ENCODE results near the gene WRAP53.

GRCh38 chr17:7700510-7700909, 12.2 kb downstream of the WRAP53 start:
- TF ChIP-seq CTCF (IDR thresholded peaks at IDR 0.05) (no peak), POLR2A (IDR thresholded peaks at IDR 0.05) (no peak), EP300 (IDR thresholded peaks at IDR 0.05) (no peak)
